HG03558 (cell line): ENCODE data around the gene STAMBP.
"Not testable (repeated sequence)": the region's sequence is repeated elsewhere in the genome, so short reads cannot be mapped to it uniquely, and the experiment has no call there.

Source experiments
- ATAC-seq: cut with Tn5 transposase; IDR thresholded peaks from one replicate; pipeline ENCODE4 v1.9.1; 2021; ENCODE audit warnings: moderate number of reproducible peaks; ENCODE audit not compliant: unreplicated experiment; ENCODE audit errors: extremely low read depth

STAMBP gene

GRCh38 chr2:73903949-73904613 is 75.3 kb downstream of the STAMBP start:
- not testable (repeated sequence) for ATAC-seq

GRCh38 chr2:73904952-73905351 is 76.2 kb downstream of the STAMBP start:
- ATAC-seq: no peak

- ATAC-seq: no peak
These were observed 78.2 kb downstream of the STAMBP start for GRCh38 chr2:73906847-73907505.

- ATAC-seq: no peak
These were observed 79.2 kb downstream of the STAMBP start for GRCh38 chr2:73907840-73908452.

- ATAC-seq: no peak
These were observed 80.2 kb downstream of the STAMBP start for GRCh38 chr2:73908689-73909652.

GRCh38 chr2:73910873-73911547 is 82.2 kb downstream of the STAMBP start:
- ATAC-seq: no peak

- no peak for ATAC-seq
These were observed 82.9 kb downstream of the STAMBP start for GRCh38 chr2:73911548-73912208.

- ATAC-seq: no peak
These were observed 84.8 kb downstream of the STAMBP start for GRCh38 chr2:73913414-73914054.

GRCh38 chr2:73914667-73915066 is 85.9 kb downstream of the STAMBP start:
- no peak for ATAC-seq

- ATAC-seq: no peak
These were observed 86.8 kb downstream of the STAMBP start for GRCh38 chr2:73915437-73915993.

- ATAC-seq: no peak
These were observed 87.9 kb downstream of the STAMBP start for GRCh38 chr2:73916666-73917065.

- no peak for ATAC-seq
These were observed 88.5 kb downstream of the STAMBP start for GRCh38 chr2:73917296-73917695.

- ATAC-seq: no peak
These were observed 89.0 kb downstream of the STAMBP start for GRCh38 chr2:73917696-73918207.

- no peak for ATAC-seq
These were observed 90.1 kb downstream of the STAMBP start for GRCh38 chr2:73918856-73919255.

GRCh38 chr2:73919596-73920228 is 91.0 kb downstream of the STAMBP start:
- ATAC-seq: no peak

GRCh38 chr2:73920577-73921545 is 92.1 kb downstream of the STAMBP start:
- no peak for ATAC-seq

- no peak for ATAC-seq
These were observed 92.8 kb downstream of the STAMBP start for GRCh38 chr2:73921581-73921980.
